ENCODE measurements around the gene RFC5.

DNA sequence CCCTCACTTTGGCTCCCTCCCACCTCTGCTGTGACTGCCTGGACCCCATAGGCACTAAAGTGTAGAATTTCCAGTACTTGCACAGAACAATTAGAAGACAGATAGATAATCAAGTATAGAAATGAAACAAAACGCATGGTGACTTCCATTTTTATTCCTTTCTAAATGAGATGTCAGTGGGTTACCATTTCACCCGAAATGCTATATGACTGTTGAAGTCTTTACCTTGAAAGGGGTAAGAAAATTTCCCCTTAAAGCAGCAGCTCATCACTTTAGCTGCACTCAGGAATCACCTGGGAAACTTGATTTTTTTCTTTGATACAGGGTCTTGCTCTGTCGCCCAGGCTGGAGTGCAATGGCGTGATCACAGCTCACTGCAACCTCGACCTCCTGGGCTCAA lies 35.2 kb upstream of the RFC5 start:
- no peak for TF ChIP-seq CHD4 (IDR thresholded peaks at IDR 0.05)
- TF ChIP-seq, protein P1, sequence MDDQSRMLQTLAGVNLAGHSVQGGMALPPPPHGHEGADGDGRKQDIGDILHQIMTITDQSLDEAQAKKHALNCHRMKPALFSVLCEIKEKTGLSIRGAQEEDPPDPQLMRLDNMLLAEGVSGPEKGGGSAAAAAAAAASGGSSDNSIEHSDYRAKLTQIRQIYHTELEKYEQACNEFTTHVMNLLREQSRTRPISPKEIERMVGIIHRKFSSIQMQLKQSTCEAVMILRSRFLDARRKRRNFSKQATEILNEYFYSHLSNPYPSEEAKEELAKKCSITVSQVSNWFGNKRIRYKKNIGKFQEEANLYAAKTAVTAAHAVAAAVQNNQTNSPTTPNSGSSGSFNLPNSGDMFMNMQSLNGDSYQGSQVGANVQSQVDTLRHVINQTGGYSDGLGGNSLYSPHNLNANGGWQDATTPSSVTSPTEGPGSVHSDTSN (IDR thresholded peaks at IDR 0.05; ENCODE audit: insufficient replicate concordance, low read depth, low read length): no peak
- TF ChIP-seq POLR2A (IDR thresholded peaks at IDR 0.05; ENCODE audit: low read depth, low read length): no peak
- TF ChIP-seq CBFB (IDR thresholded peaks at IDR 0.05; ENCODE audit: low read depth): no peak
- no peak for TF ChIP-seq EZH2 (IDR thresholded peaks at IDR 0.05; ENCODE audit: borderline replicate concordance, control insufficient read depth, low read depth, low read length)
- TF ChIP-seq, protein P2, sequence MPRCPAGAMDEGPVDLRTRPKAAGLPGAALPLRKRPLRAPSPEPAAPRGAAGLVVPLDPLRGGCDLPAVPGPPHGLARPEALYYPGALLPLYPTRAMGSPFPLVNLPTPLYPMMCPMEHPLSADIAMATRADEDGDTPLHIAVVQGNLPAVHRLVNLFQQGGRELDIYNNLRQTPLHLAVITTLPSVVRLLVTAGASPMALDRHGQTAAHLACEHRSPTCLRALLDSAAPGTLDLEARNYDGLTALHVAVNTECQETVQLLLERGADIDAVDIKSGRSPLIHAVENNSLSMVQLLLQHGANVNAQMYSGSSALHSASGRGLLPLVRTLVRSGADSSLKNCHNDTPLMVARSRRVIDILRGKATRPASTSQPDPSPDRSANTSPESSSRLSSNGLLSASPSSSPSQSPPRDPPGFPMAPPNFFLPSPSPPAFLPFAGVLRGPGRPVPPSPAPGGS (IDR thresholded peaks at IDR 0.05; ENCODE audit: borderline replicate concordance, insufficient read depth, low read depth, low read length, poor library complexity, severe bottlenecking): no peak
- TF ChIP-seq POLR2AphosphoS5 (IDR thresholded peaks at IDR 0.05; ENCODE audit: low read length): no peak
- no peak for TF ChIP-seq CTCF (IDR thresholded peaks at IDR 0.05 in 2 of 3, conservative IDR thresholded peaks at IDR 0.05 in 1 of 3; ENCODE audit: control insufficient read depth in 2 of 3, extremely low read depth in 1 of 3, insufficient read depth in 1 of 3, low read depth in 3 of 3, low read length in 3 of 3)

Data from GM12878 (cell line).